HepG2 (cell line): Measurements from ENCODE around the gene HDAC10. TPM values are rescaled to one million over a fixed set of nuclear protein-coding genes. Genes with fewer than 3 reads are reported as not detected.

Experiments used
- ATF7 ChIP-seq, 2 experiments: fragments of 450-650 bp in 1 of 2; sonication (generic) in 1 of 2; formaldehyde crosslinking in 1 of 2; IDR thresholded peaks; 2 replicates each; pipeline versions ENCODE4 v1.4.0 to v1.6.1; 2016 to 2020; ENCODE audit warnings: antibody characterized with exemption in 1 of 2, mild to moderate bottlenecking in 1 of 2, missing genetic modification reagents in 1 of 2
- FOSL1 ChIP-seq: sonication (generic); formaldehyde crosslinking; IDR thresholded peaks from 2 replicates; pipeline ENCODE4 v1.9.0; 2021; ENCODE audit warnings: missing genetic modification reagents, borderline replicate concordance
- GTF2F1 ChIP-seq: fragments of 150-350 bp; IDR thresholded peaks from 2 replicates; pipeline ENCODE4 v1.6.1; 2014; ENCODE audit warnings: low read length
- HOXA7 ChIP-seq: sonication (generic); formaldehyde crosslinking; IDR thresholded peaks from 2 replicates; pipeline ENCODE4 v1.8.1; 2022; ENCODE audit warnings: mild to moderate bottlenecking, missing genetic modification reagents, moderate library complexity
- HOXA9 ChIP-seq: sonication (generic); formaldehyde crosslinking; IDR thresholded peaks from 2 replicates; pipeline ENCODE4 v1.8.1; 2022; ENCODE audit warnings: missing genetic modification reagents, mild to moderate bottlenecking, moderate library complexity, borderline replicate concordance
- KDM1A ChIP-seq: IDR thresholded peaks from 2 replicates; pipeline ENCODE4 v1.6.1; 2016; ENCODE audit warnings: missing compliant biosample characterization
- KLF11 ChIP-seq: IDR thresholded peaks from 2 replicates; pipeline ENCODE4 v1.6.1; 2016; ENCODE audit warnings: missing compliant biosample characterization
- LCORL ChIP-seq, 2 experiments: fragments of 450-650 bp in 1 of 2; sonication (generic) in 1 of 2; formaldehyde crosslinking in 1 of 2; IDR thresholded peaks; 2 replicates each; pipeline versions ENCODE4 v1.5.0 to v1.6.1; 2017 to 2020; ENCODE audit warnings: antibody characterized with exemption in 1 of 2, missing genetic modification reagents in 1 of 2
- SMAD3 ChIP-seq: sonication (generic); formaldehyde crosslinking; IDR thresholded peaks from 2 replicates; pipeline ENCODE4 v1.4.0; 2020; ENCODE audit warnings: missing genetic modification reagents
- TBL1XR1 ChIP-seq: fragments of 150-350 bp; IDR thresholded peaks from 2 replicates; pipeline ENCODE4 v1.6.1; 2014; ENCODE audit warnings: borderline replicate concordance, low read length; ENCODE audit not compliant: partially characterized antibody
- TEAD3 ChIP-seq: optimal IDR thresholded peaks from 2 replicates; pipeline ENCODE3; 2016; ENCODE audit warnings: borderline replicate concordance
- ZEB1 ChIP-seq: IDR thresholded peaks from 2 replicates; pipeline ENCODE4 v1.6.1; 2012; ENCODE audit warnings: mild to moderate bottlenecking, low read depth, inconsistent platforms; ENCODE audit not compliant: insufficient replicate concordance
- ZFAT ChIP-seq: sonication (generic); formaldehyde crosslinking; conservative IDR thresholded peaks from 2 replicates; pipeline ENCODE4 v1.8.1; 2023; ENCODE audit warnings: missing genetic modification reagents, inconsistent platforms
- ZFX ChIP-seq: sonication (generic); formaldehyde crosslinking; IDR thresholded peaks from 2 replicates; pipeline ENCODE4 v1.4.0; 2020; ENCODE audit warnings: mild to moderate bottlenecking, low read depth, missing genetic modification reagents, moderate library complexity
- ZNF121 ChIP-seq: sonication (generic); formaldehyde crosslinking; IDR thresholded peaks from 2 replicates; pipeline ENCODE4 v1.5.0; 2020; ENCODE audit warnings: mild to moderate bottlenecking, missing genetic modification reagents
- ZNF224 ChIP-seq: sonication (generic); formaldehyde crosslinking; IDR thresholded peaks from 2 replicates; pipeline ENCODE4 v1.5.0; 2020; ENCODE audit warnings: mild to moderate bottlenecking, missing genetic modification reagents
- ZNF337 ChIP-seq: sonication (generic); formaldehyde crosslinking; IDR thresholded peaks from 2 replicates; pipeline ENCODE4 v1.5.1; 2020; ENCODE audit warnings: missing genetic modification reagents, low read depth, mild to moderate bottlenecking, borderline replicate concordance
- ZNF672 ChIP-seq: sonication (generic); formaldehyde crosslinking; IDR thresholded peaks from 2 replicates; pipeline ENCODE4 v1.8.1; 2022; ENCODE audit warnings: missing genetic modification reagents
- ZNF713 ChIP-seq: sonication (generic); formaldehyde crosslinking; IDR thresholded peaks from 2 replicates; pipeline ENCODE4 v1.4.0; 2020; ENCODE audit warnings: mild to moderate bottlenecking, missing genetic modification reagents
- polyA plus RNA-seq, 8 experiments: library from polyadenylated mRNA; depleted of rRNA in 3 of 8; stranded (reverse) in 7 of 8; unstranded in 1 of 8; fragments of >200 nt; fragmentation: Illumina TruSeq in 4 of 8; extraction: Trizol in 4 of 8; gene quantifications; 2 replicates each; pipeline versions ENCODE4 v1.2.1 to v1.2.3, GENCODE V29; 2011 to 2016; ENCODE audit warnings: low read depth in 4 of 8, missing spikeins in 1 of 8, mixed read lengths in 1 of 8; ENCODE audit not compliant: insufficient read depth in 1 of 8
- total RNA-seq, 5 experiments: library from RNA; depleted of rRNA; stranded (reverse); fragments of >200 nt; fragmentation: Illumina TruSeq; extraction: Trizol; gene quantifications; 2 replicates each; pipeline ENCODE4 v1.2.3, GENCODE V29; 2016; ENCODE audit warnings: low read depth in 1 of 5
- TF ChIP-seq, protein P1 (sequence below): sonication (generic); formaldehyde crosslinking; IDR thresholded peaks from 2 replicates; pipeline ENCODE4 v1.5.0; 2020; ENCODE audit warnings: mild to moderate bottlenecking, missing genetic modification reagents
- TF ChIP-seq, protein P2 (sequence below): sonication (generic); formaldehyde crosslinking; IDR thresholded peaks from 2 replicates; pipeline ENCODE4 v1.4.0; 2020; ENCODE audit warnings: missing genetic modification reagents, borderline replicate concordance
- TF ChIP-seq, protein P3 (sequence below): sonication (generic); formaldehyde crosslinking; IDR thresholded peaks from 2 replicates; pipeline ENCODE4 v1.5.1; 2020; ENCODE audit warnings: mild to moderate bottlenecking, moderate library complexity, missing genetic modification reagents
- TF ChIP-seq, protein P4 (sequence below): sonication (generic); formaldehyde crosslinking; IDR thresholded peaks from 2 replicates; pipeline ENCODE4 v1.5.0; 2020; ENCODE audit warnings: mild to moderate bottlenecking, missing genetic modification reagents

The HDAC10 gene
- total and polyA plus RNA-seq, 2 of the 13 experiments (the other 11 are each of a cell fraction or from before 2014, with no cell fraction given): 13.9 to 14.9 TPM

DNA sequence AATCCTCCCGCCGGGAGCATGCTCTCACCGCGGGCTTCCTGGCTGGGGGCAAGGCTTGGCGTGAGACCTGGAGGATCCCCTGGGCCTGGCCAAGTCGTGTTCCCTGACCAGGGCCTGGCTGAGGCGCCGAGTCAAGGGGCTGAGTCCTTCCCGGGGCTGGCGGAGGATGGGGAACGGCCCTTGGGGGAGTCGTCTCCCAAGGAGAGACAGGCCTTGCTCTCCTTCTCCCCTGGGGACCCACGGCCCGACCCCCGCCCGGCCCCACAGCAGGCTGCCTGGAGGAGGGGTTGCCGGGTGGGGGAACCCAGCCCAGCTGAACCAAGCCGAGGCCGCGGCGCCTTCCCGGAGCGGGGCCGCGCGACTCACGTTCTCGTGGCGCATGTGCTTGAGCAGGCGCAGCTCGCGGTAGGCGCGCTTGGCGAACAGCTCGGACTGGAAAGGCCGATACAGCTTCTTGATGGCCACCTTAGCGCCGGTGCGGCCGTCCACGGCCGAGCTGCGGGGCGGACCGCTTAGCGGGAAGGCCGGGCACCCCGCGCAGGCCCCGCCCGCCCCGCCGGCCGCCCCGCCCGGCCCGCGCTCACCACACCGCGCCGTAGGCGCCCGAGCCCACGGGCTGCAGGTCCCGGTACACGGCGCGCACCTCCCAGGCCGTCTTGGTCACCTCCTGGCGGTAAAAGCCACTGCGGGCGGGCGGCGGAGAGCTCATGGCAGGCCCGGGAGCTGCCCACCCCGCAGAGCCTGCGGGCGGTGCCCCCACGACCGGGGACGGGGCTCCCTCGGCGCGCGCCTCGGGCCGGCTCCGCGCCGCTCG is 9.9 kb upstream of the HDAC10 start (continued):
- TF ChIP-seq, protein P1, sequence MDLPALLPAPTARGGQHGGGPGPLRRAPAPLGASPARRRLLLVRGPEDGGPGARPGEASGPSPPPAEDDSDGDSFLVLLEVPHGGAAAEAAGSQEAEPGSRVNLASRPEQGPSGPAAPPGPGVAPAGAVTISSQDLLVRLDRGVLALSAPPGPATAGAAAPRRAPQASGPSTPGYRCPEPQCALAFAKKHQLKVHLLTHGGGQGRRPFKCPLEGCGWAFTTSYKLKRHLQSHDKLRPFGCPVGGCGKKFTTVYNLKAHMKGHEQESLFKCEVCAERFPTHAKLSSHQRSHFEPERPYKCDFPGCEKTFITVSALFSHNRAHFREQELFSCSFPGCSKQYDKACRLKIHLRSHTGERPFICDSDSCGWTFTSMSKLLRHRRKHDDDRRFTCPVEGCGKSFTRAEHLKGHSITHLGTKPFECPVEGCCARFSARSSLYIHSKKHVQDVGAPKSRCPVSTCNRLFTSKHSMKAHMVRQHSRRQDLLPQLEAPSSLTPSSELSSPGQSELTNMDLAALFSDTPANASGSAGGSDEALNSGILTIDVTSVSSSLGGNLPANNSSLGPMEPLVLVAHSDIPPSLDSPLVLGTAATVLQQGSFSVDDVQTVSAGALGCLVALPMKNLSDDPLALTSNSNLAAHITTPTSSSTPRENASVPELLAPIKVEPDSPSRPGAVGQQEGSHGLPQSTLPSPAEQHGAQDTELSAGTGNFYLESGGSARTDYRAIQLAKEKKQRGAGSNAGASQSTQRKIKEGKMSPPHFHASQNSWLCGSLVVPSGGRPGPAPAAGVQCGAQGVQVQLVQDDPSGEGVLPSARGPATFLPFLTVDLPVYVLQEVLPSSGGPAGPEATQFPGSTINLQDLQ (CRISPR knock-in tag): no peak
- no peak for TF ChIP-seq HOXA7 (CRISPR knock-in tag)
- TF ChIP-seq ZNF672 (CRISPR knock-in tag): no peak
- no peak for TF ChIP-seq ZNF337
- no peak for TF ChIP-seq ATF7 (IDR thresholded peaks at IDR 0.05)
- TF ChIP-seq ATF7 (CRISPR knock-in tag; IDR thresholded peaks at IDR 0.05): no peak
- TF ChIP-seq, protein P2, sequence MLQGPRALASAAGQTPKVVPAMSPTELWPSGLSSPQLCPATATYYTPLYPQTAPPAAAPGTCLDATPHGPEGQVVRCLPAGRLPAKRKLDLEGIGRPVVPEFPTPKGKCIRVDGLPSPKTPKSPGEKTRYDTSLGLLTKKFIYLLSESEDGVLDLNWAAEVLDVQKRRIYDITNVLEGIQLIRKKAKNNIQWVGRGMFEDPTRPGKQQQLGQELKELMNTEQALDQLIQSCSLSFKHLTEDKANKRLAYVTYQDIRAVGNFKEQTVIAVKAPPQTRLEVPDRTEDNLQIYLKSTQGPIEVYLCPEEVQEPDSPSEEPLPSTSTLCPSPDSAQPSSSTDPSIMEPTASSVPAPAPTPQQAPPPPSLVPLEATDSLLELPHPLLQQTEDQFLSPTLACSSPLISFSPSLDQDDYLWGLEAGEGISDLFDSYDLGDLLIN (CRISPR knock-in tag): no peak
- no peak for TF ChIP-seq ZNF121
- TF ChIP-seq, protein P3, sequence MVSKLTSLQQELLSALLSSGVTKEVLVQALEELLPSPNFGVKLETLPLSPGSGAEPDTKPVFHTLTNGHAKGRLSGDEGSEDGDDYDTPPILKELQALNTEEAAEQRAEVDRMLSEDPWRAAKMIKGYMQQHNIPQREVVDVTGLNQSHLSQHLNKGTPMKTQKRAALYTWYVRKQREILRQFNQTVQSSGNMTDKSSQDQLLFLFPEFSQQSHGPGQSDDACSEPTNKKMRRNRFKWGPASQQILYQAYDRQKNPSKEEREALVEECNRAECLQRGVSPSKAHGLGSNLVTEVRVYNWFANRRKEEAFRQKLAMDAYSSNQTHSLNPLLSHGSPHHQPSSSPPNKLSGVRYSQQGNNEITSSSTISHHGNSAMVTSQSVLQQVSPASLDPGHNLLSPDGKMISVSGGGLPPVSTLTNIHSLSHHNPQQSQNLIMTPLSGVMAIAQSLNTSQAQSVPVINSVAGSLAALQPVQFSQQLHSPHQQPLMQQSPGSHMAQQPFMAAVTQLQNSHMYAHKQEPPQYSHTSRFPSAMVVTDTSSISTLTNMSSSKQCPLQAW (CRISPR knock-in tag): 0 out of 2 replicates have a peak, but pooled peaks have one; percentile 33
- no peak for TF ChIP-seq FOSL1 (CRISPR knock-in tag)
- peak; percentile 74 for TF ChIP-seq ZFX (CRISPR knock-in tag)
- TF ChIP-seq, protein P4, sequence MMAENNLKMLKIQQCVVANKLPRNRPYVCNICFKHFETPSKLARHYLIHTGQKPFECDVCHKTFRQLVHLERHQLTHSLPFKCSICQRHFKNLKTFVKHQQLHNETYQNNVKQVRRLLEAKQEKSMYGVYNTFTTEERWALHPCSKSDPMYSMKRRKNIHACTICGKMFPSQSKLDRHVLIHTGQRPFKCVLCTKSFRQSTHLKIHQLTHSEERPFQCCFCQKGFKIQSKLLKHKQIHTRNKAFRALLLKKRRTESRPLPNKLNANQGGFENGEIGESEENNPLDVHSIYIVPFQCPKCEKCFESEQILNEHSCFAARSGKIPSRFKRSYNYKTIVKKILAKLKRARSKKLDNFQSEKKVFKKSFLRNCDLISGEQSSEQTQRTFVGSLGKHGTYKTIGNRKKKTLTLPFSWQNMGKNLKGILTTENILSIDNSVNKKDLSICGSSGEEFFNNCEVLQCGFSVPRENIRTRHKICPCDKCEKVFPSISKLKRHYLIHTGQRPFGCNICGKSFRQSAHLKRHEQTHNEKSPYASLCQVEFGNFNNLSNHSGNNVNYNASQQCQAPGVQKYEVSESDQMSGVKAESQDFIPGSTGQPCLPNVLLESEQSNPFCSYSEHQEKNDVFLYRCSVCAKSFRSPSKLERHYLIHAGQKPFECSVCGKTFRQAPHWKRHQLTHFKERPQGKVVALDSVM (CRISPR knock-in tag): no peak
- no peak for TF ChIP-seq KDM1A (CRISPR knock-in tag)
- TF ChIP-seq LCORL (IDR thresholded peaks at IDR 0.05): no peak
- TF ChIP-seq LCORL (CRISPR knock-in tag; IDR thresholded peaks at IDR 0.05): 0 out of 2 replicates have a peak, but pooled peaks have one; percentile 20
- TF ChIP-seq TEAD3: no peak
- no peak for TF ChIP-seq ZEB1
- TF ChIP-seq ZNF713 (CRISPR knock-in tag): no peak
- TF ChIP-seq TBL1XR1: no peak
- TF ChIP-seq HOXA9: no peak
- TF ChIP-seq GTF2F1: no peak
- TF ChIP-seq ZNF224: no peak
- no peak for TF ChIP-seq ZFAT (CRISPR knock-in tag)
- no peak for TF ChIP-seq SMAD3 (CRISPR knock-in tag)
- no peak for TF ChIP-seq KLF11 (CRISPR knock-in tag)
